Caco-2 (cell line): ENCODE results near the gene SIDT2. TPM values are rescaled to one million over a fixed set of nuclear protein-coding genes. Genes with fewer than 3 reads are reported as not detected.
"Not testable (repeated sequence)": the region's sequence is repeated elsewhere in the genome, so short reads cannot be mapped to it uniquely, and the experiment has no call there.

Experiments
- BruUV-seq: library from RNA; stranded (reverse); fragments of 400-500 nt; replicated peaks from 2 replicates; lab custom pipeline; 2021; lab: Mats Ljungman, UMichigan
- CTCF ChIA-PET: fragments of 300-600 bp; sonication (Branson Sonifier 250); formaldehyde crosslinking; loops from one replicate; lab custom pipeline; 2022; ENCODE audit warnings: antibody characterized with exemption; lab: Charles Lee
- POLR2A ChIA-PET: fragments of 300-600 bp; sonication (Branson Sonifier 250); formaldehyde crosslinking; loops from one replicate; lab custom pipeline; 2022; ENCODE audit warnings: antibody characterized with exemption; lab: Charles Lee
- DNase-seq, 2 experiments: peaks; one replicate each; pipeline versions ENCODE4 v3.0.0 to v3.0.0-alpha.2; 2020 to 2022
- H3K27me3 ChIP-seq: replicated peaks from 2 replicates; pipeline ENCODE4 v1.6.0; 2011; ENCODE audit warnings: low read length; ENCODE audit not compliant: control insufficient read depth, insufficient read depth
- H3K36me3 ChIP-seq: 2 replicates; pipeline ENCODE4 v1.5.1; 2011; ENCODE audit warnings: low read length; ENCODE audit not compliant: control insufficient read depth, insufficient read depth
- H3K4me1 ChIP-seq: fragments of 250-450 bp; sonication (Bioruptor Pico); 2 replicates; pipeline ENCODE4 v1.5.1; 2020; ENCODE audit warnings: mild to moderate bottlenecking
- H3K4me3 ChIP-seq: 2 replicates; pipeline ENCODE4 v1.5.1; 2011; ENCODE audit warnings: low read depth, mild to moderate bottlenecking, control low read depth, low read length
- H3K9me3 ChIP-seq: fragments of 250-450 bp; sonication (Bioruptor Pico); 2 replicates; pipeline ENCODE4 v1.5.1; 2020; ENCODE audit warnings: mild to moderate bottlenecking, moderate library complexity
- H3K27ac Mint-ChIP-seq: one replicate; pipeline ENCODE4 v1.8.0; 2022; ENCODE audit warnings: mixed read lengths; ENCODE audit not compliant: unreplicated experiment
- H3K27me3 Mint-ChIP-seq: one replicate; pipeline ENCODE4 v1.8.0; 2022; ENCODE audit warnings: mixed read lengths; ENCODE audit not compliant: insufficient read depth, unreplicated experiment
- H3K36me3 Mint-ChIP-seq: one replicate; pipeline ENCODE4 v1.8.0; 2022; ENCODE audit warnings: mild to moderate bottlenecking, mixed read lengths; ENCODE audit not compliant: insufficient read depth, unreplicated experiment
- H3K4me1 Mint-ChIP-seq: one replicate; pipeline ENCODE4 v1.8.0; 2022; ENCODE audit warnings: low read depth, mixed read lengths; ENCODE audit not compliant: unreplicated experiment
- H3K4me3 Mint-ChIP-seq: one replicate; pipeline ENCODE4 v1.8.0; 2022; ENCODE audit warnings: mild to moderate bottlenecking, moderate library complexity, mixed read lengths; ENCODE audit not compliant: unreplicated experiment
- H3K9me3 Mint-ChIP-seq: one replicate; pipeline ENCODE4 v1.8.0; 2022; ENCODE audit warnings: mixed read lengths; ENCODE audit not compliant: unreplicated experiment
- intact Hi-C: fragments of 100-400 bp; cut with micrococcal nuclease; formaldehyde crosslinking; loops from one replicate; pipeline ENCODE4 v1.10.0; 2022; ENCODE audit not compliant: unreplicated experiment
- total RNA-seq: library from RNA; stranded (reverse); gene quantifications from 2 replicates; pipeline ENCODE4 v1.2.3, GENCODE V29; 2022
- TF ChIP-seq, protein P1 (sequence below), 2 experiments: fragments of 200-600 bp in 1 of 2; IDR thresholded peaks; 1 replicate in 1 of 2; 2 replicates in 1 of 2; pipeline versions ENCODE4 v1.5.1 to v1.8.0; 2011 to 2022; ENCODE audit warnings: antibody characterized with exemption in 1 of 2, control low read depth in 1 of 2, inconsistent platforms in 1 of 2, low read depth in 1 of 2, low read length in 1 of 2, mild to moderate bottlenecking in 1 of 2, moderate library complexity in 1 of 2; ENCODE audit not compliant: insufficient read depth in 1 of 2, severe bottlenecking in 1 of 2, unreplicated experiment in 1 of 2

The SIDT2 gene
- total RNA-seq, 1 experiment from 2014 or later, result 61.7 TPM

DNA sequence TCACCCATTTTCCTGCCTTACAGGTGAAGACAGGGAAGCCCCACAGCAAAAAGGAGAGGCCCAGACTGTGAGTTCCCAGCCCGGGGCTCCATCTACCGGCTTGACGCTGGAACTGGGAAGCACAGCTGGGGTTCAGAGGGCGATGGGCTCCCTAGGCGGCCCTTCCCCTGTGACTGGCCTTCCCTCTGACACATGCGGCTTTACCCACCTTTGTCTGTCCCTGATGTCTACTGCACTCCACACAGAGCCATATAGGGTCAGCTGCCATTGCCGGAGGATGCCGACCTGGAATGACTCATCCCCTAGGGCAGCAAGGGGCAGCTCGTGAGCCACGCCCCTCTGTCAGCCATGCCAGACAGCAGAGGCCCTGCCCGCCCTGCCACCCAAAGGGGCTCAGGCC lies 28.3 kb downstream of the SIDT2 start:
- H3K9me3 Mint-ChIP-seq, DNase-seq, H3K4me1 ChIP-seq, H3K4me3 ChIP-seq, intact Hi-C loops, H3K27ac Mint-ChIP-seq, BruUV-seq, CTCF ChIA-PET, H3K27me3 ChIP-seq, H3K4me3 Mint-ChIP-seq, H3K27me3 Mint-ChIP-seq, H3K4me1 Mint-ChIP-seq, H3K9me3 ChIP-seq, POLR2A ChIA-PET, H3K36me3 ChIP-seq: not testable (repeated sequence)
- H3K36me3 Mint-ChIP-seq, result peaks cover 67% of the 10 kb centered on the region

DNA sequence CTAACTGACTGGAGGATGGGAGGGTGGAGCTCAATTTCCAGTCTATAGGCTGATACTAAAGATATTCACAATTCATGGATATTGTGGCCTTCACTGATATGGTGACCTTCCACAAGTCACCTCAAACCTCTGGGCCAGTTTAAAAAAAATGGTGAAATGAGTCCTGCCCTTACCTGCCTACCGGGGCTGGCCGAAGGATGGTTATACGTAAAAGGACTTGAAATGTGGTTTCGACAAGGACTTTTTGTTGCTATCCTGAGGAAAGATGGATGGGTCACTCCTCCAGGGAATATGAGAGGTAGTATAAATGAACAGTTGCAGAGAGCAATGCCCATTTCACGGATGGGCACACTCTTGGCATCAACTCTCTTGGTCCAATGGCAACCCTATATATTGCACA lies 28.9 kb downstream of the SIDT2 start:
- H3K36me3 ChIP-seq, H3K9me3 Mint-ChIP-seq, H3K9me3 ChIP-seq, intact Hi-C loops, H3K4me1 ChIP-seq, H3K4me3 ChIP-seq, CTCF ChIA-PET, DNase-seq, BruUV-seq, POLR2A ChIA-PET, H3K4me1 Mint-ChIP-seq, H3K27me3 ChIP-seq, H3K27me3 Mint-ChIP-seq, H3K4me3 Mint-ChIP-seq, H3K27ac Mint-ChIP-seq: not testable (repeated sequence)
- H3K36me3 Mint-ChIP-seq, result peaks cover 72% of the 10 kb centered on the region

DNA sequence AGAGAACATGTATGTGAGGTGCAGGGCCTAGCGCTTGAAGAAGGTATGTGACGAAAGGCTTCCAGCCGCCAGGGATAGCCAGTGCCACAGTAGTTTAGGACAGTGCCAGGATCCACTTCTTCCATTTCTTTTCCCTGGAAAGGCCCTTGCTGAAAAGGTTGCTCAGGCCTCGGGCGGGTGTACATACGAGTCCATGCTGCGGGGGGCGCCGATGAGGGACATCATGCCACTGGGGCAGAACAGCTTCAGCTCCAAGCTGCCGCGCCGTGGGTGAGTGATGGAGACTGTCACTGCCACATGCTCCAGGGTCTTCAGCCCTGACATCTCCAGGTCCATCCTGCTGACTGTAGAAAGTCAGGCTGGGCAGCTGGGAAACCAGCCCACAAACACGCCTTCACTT lies 30.2 kb downstream of the SIDT2 start:
- H3K27me3 ChIP-seq, H3K27ac Mint-ChIP-seq, CTCF ChIA-PET, BruUV-seq, H3K4me1 ChIP-seq, H3K9me3 ChIP-seq, H3K4me1 Mint-ChIP-seq, H3K4me3 ChIP-seq, H3K27me3 Mint-ChIP-seq, H3K4me3 Mint-ChIP-seq, intact Hi-C loops, H3K36me3 ChIP-seq, POLR2A ChIA-PET, DNase-seq, H3K9me3 Mint-ChIP-seq: not testable (repeated sequence)
- peaks cover 71% of the 10 kb centered on the region for H3K36me3 Mint-ChIP-seq

DNA sequence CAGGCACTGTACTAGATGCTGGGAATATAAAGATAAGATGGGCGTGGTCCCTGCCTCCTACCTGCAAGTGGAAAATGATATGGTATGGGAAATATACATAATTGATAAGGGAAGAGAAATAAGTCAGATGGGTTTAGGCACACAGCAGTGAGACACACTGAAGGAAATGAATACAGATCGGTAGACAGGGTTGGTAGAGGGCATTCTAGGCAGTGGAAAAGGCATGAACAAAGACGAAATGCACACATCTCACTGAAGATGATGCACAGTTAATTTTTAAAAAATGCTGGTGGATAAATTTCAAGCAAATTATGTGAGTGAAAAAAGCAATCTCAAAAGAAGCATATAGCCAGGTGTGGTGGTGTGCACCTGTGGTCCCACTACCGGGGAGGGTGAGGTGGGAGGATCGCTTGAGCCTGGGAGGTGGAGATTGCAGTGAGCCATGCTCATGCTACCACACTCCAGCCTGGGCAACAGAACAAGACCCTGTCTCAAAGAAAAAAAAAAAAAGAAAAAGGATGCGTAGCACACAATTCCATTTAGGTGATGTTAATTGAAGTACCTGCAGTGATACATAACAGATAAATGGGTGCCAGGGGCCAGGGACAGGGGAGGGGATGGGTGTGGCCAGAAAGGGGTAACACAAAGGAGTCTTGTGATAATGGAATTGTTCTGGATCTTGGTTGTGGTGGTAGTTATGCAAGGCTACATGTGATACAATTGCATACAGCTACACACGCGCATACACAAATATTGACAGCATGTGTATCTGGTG lies 31.0 kb downstream of the SIDT2 start:
- H3K4me3 Mint-ChIP-seq, H3K9me3 Mint-ChIP-seq, H3K4me3 ChIP-seq, CTCF ChIA-PET, H3K27me3 ChIP-seq, intact Hi-C loops, DNase-seq, H3K9me3 ChIP-seq, H3K27ac Mint-ChIP-seq, H3K4me1 ChIP-seq, H3K36me3 ChIP-seq, BruUV-seq, H3K4me1 Mint-ChIP-seq, H3K27me3 Mint-ChIP-seq, POLR2A ChIA-PET: not testable (repeated sequence)
- H3K36me3 Mint-ChIP-seq, result peaks cover 71% of the 10 kb centered on the region

DNA sequence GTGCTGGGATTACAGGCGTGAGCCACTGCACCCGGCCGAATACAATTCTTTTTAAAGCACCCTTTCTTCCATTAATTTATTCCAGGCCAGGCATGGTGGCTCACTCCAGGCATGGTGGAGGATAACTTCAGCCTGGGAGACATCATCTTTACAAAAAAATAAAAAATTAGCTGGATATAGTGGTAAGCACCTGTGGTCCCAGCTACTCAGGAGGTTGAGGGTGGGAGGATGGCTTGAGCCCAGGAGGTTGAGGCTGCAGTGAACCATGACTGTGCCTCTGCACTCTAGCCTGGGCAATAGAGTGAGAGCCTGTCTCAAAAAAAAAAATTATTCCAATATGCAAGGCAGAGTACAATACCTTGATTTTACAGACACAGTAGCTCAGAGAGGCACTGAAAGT lies 32.1 kb downstream of the SIDT2 start:
- no peaks in the 10 kb centered on the region for H3K4me1 ChIP-seq
- no peak for DNase-seq
- H3K27me3 ChIP-seq, result no peaks in the 10 kb centered on the region
- TF ChIP-seq, protein P1, sequence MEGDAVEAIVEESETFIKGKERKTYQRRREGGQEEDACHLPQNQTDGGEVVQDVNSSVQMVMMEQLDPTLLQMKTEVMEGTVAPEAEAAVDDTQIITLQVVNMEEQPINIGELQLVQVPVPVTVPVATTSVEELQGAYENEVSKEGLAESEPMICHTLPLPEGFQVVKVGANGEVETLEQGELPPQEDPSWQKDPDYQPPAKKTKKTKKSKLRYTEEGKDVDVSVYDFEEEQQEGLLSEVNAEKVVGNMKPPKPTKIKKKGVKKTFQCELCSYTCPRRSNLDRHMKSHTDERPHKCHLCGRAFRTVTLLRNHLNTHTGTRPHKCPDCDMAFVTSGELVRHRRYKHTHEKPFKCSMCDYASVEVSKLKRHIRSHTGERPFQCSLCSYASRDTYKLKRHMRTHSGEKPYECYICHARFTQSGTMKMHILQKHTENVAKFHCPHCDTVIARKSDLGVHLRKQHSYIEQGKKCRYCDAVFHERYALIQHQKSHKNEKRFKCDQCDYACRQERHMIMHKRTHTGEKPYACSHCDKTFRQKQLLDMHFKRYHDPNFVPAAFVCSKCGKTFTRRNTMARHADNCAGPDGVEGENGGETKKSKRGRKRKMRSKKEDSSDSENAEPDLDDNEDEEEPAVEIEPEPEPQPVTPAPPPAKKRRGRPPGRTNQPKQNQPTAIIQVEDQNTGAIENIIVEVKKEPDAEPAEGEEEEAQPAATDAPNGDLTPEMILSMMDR (IDR thresholded peaks at IDR 0.05; ENCODE audit: insufficient read depth in 1 of 2, low read depth in 1 of 2, low read length in 1 of 2, severe bottlenecking in 1 of 2, unreplicated experiment in 1 of 2), result no peak
- peaks cover 5% of the 10 kb centered on the region for H3K4me1 Mint-ChIP-seq
- H3K27ac Mint-ChIP-seq, result no peak overlapping the region
- ChIA-PET POLR2A (interaction anchor here (1.5 kb wide), 1 partner anchor 32 kb away, joined by 6 read pairs; the partner anchor contains the start of gene SIDT2), CTCF (interaction anchor here (0.6 to 0.7 kb wide), 2 partner anchors 17 to 20 kb away, joined by 3 to 4 read pairs; no protein-coding TSS in a partner anchor)
- no peak overlapping the region for H3K4me3 ChIP-seq
- no peaks in the 10 kb centered on the region for H3K27me3 Mint-ChIP-seq
- H3K9me3 Mint-ChIP-seq, result no peaks in the 10 kb centered on the region
- H3K9me3 ChIP-seq, result no peaks in the 10 kb centered on the region
- BruUV-seq, result no TSS peak
- intact Hi-C loops, result no loop called here
- H3K4me3 Mint-ChIP-seq, result no peak overlapping the region
- 0 out of 2 replicates have a peak, but pooled peaks cover 2% of the 10 kb centered on the region for H3K36me3 ChIP-seq
- peaks cover 67% of the 10 kb centered on the region for H3K36me3 Mint-ChIP-seq
